HCT116 (cell line): Measurements from ENCODE around the gene RAP1A. TPM values are rescaled to one million over a fixed set of nuclear protein-coding genes. Genes with fewer than 3 reads are reported as not detected.

ENCODE experiments used
- ATAC-seq: fragments of 200-7000 bp; cut with Tn5 transposase; 2 replicates; pipeline ENCODE4 v1.9.1; 2020; ENCODE audit warnings: mild to moderate bottlenecking, moderate library complexity
- BruUV-seq: library from RNA; stranded (reverse); fragments of 400-500 nt; replicated peaks from 2 replicates; lab custom pipeline; 2021; lab: Mats Ljungman, UMichigan
- CTCF ChIA-PET: fragments of 300-600 bp; sonication (Branson Sonifier 250); formaldehyde crosslinking; loops from one replicate; lab custom pipeline; 2021; ENCODE audit warnings: antibody characterized with exemption; lab: Charles Lee
- POLR2A ChIA-PET: fragments of 300-600, 350-600 bp; sonication (Branson Sonifier 250); formaldehyde crosslinking; loops from one replicate; lab custom pipeline; 2021; ENCODE audit warnings: antibody characterized with exemption; lab: Charles Lee
- RAD21 ChIA-PET, 2 experiments: fragments of 300-600 bp; sonication (Branson Sonifier 250); formaldehyde crosslinking; loops; one replicate each; lab custom pipeline; 2023; ENCODE audit warnings: low total read pairs in 2 of 2; ENCODE audit not compliant: uncharacterized antibody in 2 of 2, unreplicated experiment in 2 of 2, low non-redundant PET in 1 of 2; lab: Charles Lee
- DNase-seq: peaks from one replicate; pipeline ENCODE4 v3.0.0-alpha.2; 2010; ENCODE audit warnings: low read depth, low spot score
- H2AFZ ChIP-seq: fragments of 200-600 bp; shearing (Covaris generic), sonication (generic); 2 replicates; pipeline ENCODE4 v1.6.1; 2017; ENCODE audit warnings: low read depth, mixed run types, mixed read lengths, antibody characterized with exemption, low read length; ENCODE audit not compliant: poor library complexity, severe bottlenecking
- H3K27ac ChIP-seq: 2 replicates; pipeline ENCODE4 v1.5.1; 2012; ENCODE audit warnings: low read depth, low read length
- H3K27me3 ChIP-seq: fragments of 200-600 bp; sonication (generic); 2 replicates; pipeline ENCODE4 v1.6.1; 2016; ENCODE audit warnings: mixed run types, low read length, mixed read lengths; ENCODE audit not compliant: insufficient read depth
- H3K36me3 ChIP-seq, 2 experiments: fragments of 200-500 bp in 1 of 2; fragments of 200-600 bp in 1 of 2; sonication (Bioruptor generic) in 1 of 2; sonication (generic) in 1 of 2; 2 replicates each; pipeline versions ENCODE4 v1.5.1 to v1.6.1; 2014 to 2016; ENCODE audit warnings: low read length in 2 of 2, inconsistent platforms in 1 of 2, mixed read lengths in 1 of 2, mixed run types in 1 of 2; ENCODE audit not compliant: insufficient read depth in 2 of 2, control insufficient read depth in 1 of 2
- H3K4me1 ChIP-seq, 2 experiments: fragments of 200-600 bp in 1 of 2; sonication (generic) in 1 of 2; 2 replicates each; pipeline versions ENCODE4 v1.5.1 to v1.6.1; 2012 to 2017; ENCODE audit warnings: low read length in 2 of 2, inconsistent platforms in 1 of 2, mild to moderate bottlenecking in 1 of 2, mixed read lengths in 1 of 2, mixed run types in 1 of 2, moderate library complexity in 1 of 2; ENCODE audit not compliant: insufficient read depth in 2 of 2, control insufficient read depth in 1 of 2
- H3K4me2 ChIP-seq: fragments of 200-600 bp; sonication (generic); 2 replicates; pipeline ENCODE4 v1.6.1; 2017; ENCODE audit warnings: mixed run types, low read length, mixed read lengths
- H3K4me3 ChIP-seq, 2 experiments: fragments of 200-600 bp in 1 of 2; sonication (generic) in 1 of 2; replicated peaks in 1 of 2; 2 replicates each; pipeline ENCODE4 v1.5.1; 2011 to 2016; ENCODE audit warnings: low read length in 2 of 2, control low read depth in 1 of 2, low read depth in 1 of 2, mild to moderate bottlenecking in 1 of 2, mixed read lengths in 1 of 2, mixed run types in 1 of 2
- H3K79me2 ChIP-seq: fragments of 200-600 bp; sonication (generic); 2 replicates; pipeline ENCODE4 v1.6.1; 2017; ENCODE audit warnings: mild to moderate bottlenecking, mixed run types, low read length, moderate library complexity, mixed read lengths; ENCODE audit not compliant: insufficient read depth
- H3K9ac ChIP-seq: fragments of 200-600 bp; sonication (generic); 2 replicates; pipeline ENCODE4 v1.6.1; 2016; ENCODE audit warnings: low read length, mixed read lengths
- H3K9me2 ChIP-seq: fragments of 200-600 bp; sonication (generic), shearing (Covaris generic); 2 replicates; pipeline ENCODE4 v1.6.1; 2017; ENCODE audit warnings: mixed run types, mild to moderate bottlenecking, moderate library complexity; ENCODE audit not compliant: insufficient read depth
- H3K9me3 ChIP-seq, 2 experiments: fragments of 200-500 bp in 1 of 2; fragments of 200-600 bp in 1 of 2; sonication (Bioruptor generic) in 1 of 2; sonication (generic) in 1 of 2; 2 replicates each; pipeline ENCODE4 v1.6.1; 2014 to 2017; ENCODE audit warnings: low read length in 2 of 2, mixed read lengths in 2 of 2, inconsistent platforms in 1 of 2, low read depth in 1 of 2, mild to moderate bottlenecking in 1 of 2, mixed run types in 1 of 2, moderate library complexity in 1 of 2; ENCODE audit not compliant: control insufficient read depth in 1 of 2, insufficient read depth in 1 of 2
- H4K20me1 ChIP-seq: fragments of 200-600 bp; sonication (generic), shearing (Covaris generic); 2 replicates; pipeline ENCODE4 v1.6.1; 2017; ENCODE audit warnings: mixed run types, mild to moderate bottlenecking, moderate library complexity; ENCODE audit not compliant: insufficient read depth
- CBX3 ChIP-seq: IDR thresholded peaks from 2 replicates; pipeline ENCODE4 v1.6.1; 2012; ENCODE audit warnings: low read depth
- FOSL1 ChIP-seq: IDR thresholded peaks from 2 replicates; pipeline ENCODE4 v1.6.1; 2012; ENCODE audit warnings: low read depth
- JUND ChIP-seq: IDR thresholded peaks from 2 replicates; pipeline ENCODE4 v1.6.1; 2012
- POLR2A ChIP-seq: IDR thresholded peaks from 2 replicates; pipeline ENCODE4 v1.7.0; 2011; ENCODE audit warnings: borderline replicate concordance; ENCODE audit not compliant: insufficient read depth, insufficient read length; ENCODE audit errors: extremely low read depth
- POLR2AphosphoS5 ChIP-seq: IDR thresholded peaks from 2 replicates; pipeline ENCODE4 v1.6.1; 2011; ENCODE audit warnings: mild to moderate bottlenecking, low read depth, low read length, moderate library complexity
- RAD21 ChIP-seq: IDR thresholded peaks from 2 replicates; pipeline ENCODE4 v1.6.1; 2012; ENCODE audit warnings: low read depth, mild to moderate bottlenecking
- SIN3A ChIP-seq: IDR thresholded peaks from 2 replicates; pipeline ENCODE4 v1.6.1; 2012; ENCODE audit warnings: low read depth
- TCF7L2 ChIP-seq: IDR thresholded peaks from 2 replicates; pipeline ENCODE4 v1.7.0; 2011; ENCODE audit warnings: borderline replicate concordance, inconsistent platforms; ENCODE audit not compliant: insufficient read depth, insufficient read length; ENCODE audit errors: extremely low read depth
- YY1 ChIP-seq: IDR thresholded peaks from 2 replicates; pipeline ENCODE4 v1.6.1; 2011; ENCODE audit warnings: low read length, low read depth, moderate library complexity, mild to moderate bottlenecking; ENCODE audit not compliant: insufficient replicate concordance; ENCODE audit errors: extremely low read depth
- ZFX ChIP-seq: fragments of 450-650 bp; IDR thresholded peaks from 2 replicates; pipeline ENCODE4 v1.6.1; 2017
- intact Hi-C: fragments of 100-400 bp; cut with micrococcal nuclease; formaldehyde crosslinking; loops from 2 replicates; pipeline ENCODE4 v1.10.0; 2022
- total RNA-seq: library from RNA; stranded (reverse); gene quantifications from one replicate; pipeline ENCODE4 v1.2.1, GENCODE V29; 2021; ENCODE audit not compliant: unreplicated experiment

Gene RAP1A
- total RNA-seq, 1 experiment from 2014 or later, result 46.2 TPM

DNA sequence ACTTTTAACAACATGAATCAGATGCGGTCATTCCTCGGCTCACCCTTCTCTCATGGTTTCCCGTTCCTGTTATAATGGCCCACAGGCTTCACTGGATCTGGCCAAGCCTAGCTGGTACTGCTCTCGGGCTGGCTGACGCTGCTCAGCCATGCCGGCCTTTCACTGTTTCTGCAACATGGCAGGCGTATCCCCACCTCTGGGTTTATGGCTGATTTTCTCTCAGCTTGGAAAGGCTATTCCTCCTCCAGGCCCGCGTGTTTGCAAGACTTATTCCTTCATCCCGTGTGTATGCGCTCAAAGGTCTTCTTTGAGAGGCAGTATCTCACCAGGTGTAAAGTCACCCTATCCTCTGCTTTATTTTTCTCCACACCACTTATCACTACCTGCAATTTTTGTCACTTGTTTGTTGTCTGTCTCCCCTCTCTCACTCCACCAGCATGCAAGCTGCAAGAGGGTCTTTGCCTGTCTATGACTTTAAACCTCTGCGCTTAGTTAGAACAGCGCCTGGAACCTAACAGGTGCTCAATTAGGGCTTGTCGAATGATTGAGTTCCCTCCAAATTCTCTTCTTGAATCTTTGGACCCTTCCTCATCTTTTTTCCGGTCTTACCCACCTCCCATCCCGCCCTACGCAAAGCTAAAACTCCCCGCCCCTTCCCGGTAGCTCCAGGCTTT lies 491 bp upstream of the RAP1A start:
- TF ChIP-seq JUND, result no peak
- TF ChIP-seq POLR2A, result no peak
- no peak for TF ChIP-seq POLR2AphosphoS5
- TF ChIP-seq RAD21, result no peak
- TF ChIP-seq ZFX, result no peak
- no peak for TF ChIP-seq YY1
- no peak for TF ChIP-seq FOSL1
- TF ChIP-seq CBX3, result no peak
- TF ChIP-seq SIN3A, result no peak
- no peak for TF ChIP-seq TCF7L2
- CTCF ChIA-PET, result interaction anchor here (2.0 kb wide), 1 partner anchor 111 kb away, joined by 9 read pairs; no protein-coding TSS in a partner anchor
- no peak for DNase-seq
- RAD21 ChIA-PET, result no interaction called here
- peak overlapping the region; percentile 42 to 80 for H3K4me3 ChIP-seq
- no peaks in the 10 kb centered on the region for H3K36me3 ChIP-seq
- POLR2A ChIA-PET, result interaction anchor here (0.6 to 1.2 kb wide), 5 partner anchors 14 to 171 kb away, joined by 3 to 6 read pairs (median 4); no protein-coding TSS in a partner anchor
- H3K27ac ChIP-seq, result no peak overlapping the region
- no peaks in the 10 kb centered on the region for H3K9me2 ChIP-seq
- peak overlapping the region; percentile 94 for H3K4me2 ChIP-seq
- intact Hi-C loops, result no loop called here
- BruUV-seq, result no TSS peak
- no peaks in the 10 kb centered on the region for H4K20me1 ChIP-seq
- peaks cover 9 to 17% of the 10 kb centered on the region in 2 experiments for H3K4me1 ChIP-seq
- ATAC-seq, result peak; percentile 7; the same call in 1 of the 2 replicates
- H3K9ac ChIP-seq, result peak overlapping the region; percentile 76
- no peaks in the 10 kb centered on the region for H3K27me3 ChIP-seq
- H3K79me2 ChIP-seq, result peaks cover 37% of the 10 kb centered on the region
- no peaks in the 10 kb centered on the region for H3K9me3 ChIP-seq
- H2AFZ ChIP-seq, result peak overlapping the region; percentile 99
